ENCODE results near the gene SEMA4B. TPM values are rescaled to one million over a fixed set of nuclear protein-coding genes. Genes with fewer than 3 reads are reported as not detected.

Gene SEMA4B
- total and polyA plus RNA-seq, 2 donors (not counting 1 experiment from before 2014, with no cell fraction given) = 285 to 336 TPM

- Mint-ChIP-seq H3K27me3 (no peaks in the 10 kb centered on the region), H3K27ac (peak overlapping the region; percentile 97), H3K4me1 (peaks cover 82% of the 10 kb centered on the region), H3K4me3 (peak overlapping the region; percentile 87), H3K9me3 (ENCODE audit: insufficient read depth) (no peaks in the 10 kb centered on the region)
- Histone ChIP-seq H4K20me1 (ENCODE audit: control insufficient read depth, insufficient read depth, low read length, poor library complexity, severe bottlenecking) (no peaks in the 10 kb centered on the region), H3K36me3 (replicated peaks in 1 of 2; ENCODE audit: control extremely low read depth in 1 of 2, control insufficient read depth in 1 of 2, extremely low read depth in 1 of 2, insufficient read depth in 2 of 2, low read length in 1 of 2) (peaks cover 0 to 14% of the 10 kb centered on the region in 2 experiments), H2AFZ (ENCODE audit: insufficient read depth, low read depth, low read length, poor library complexity, severe bottlenecking) (no peak overlapping the region), H3K27me3 (replicated peaks in 1 of 4; ENCODE audit: control extremely low read depth in 1 of 4, control insufficient read depth in 3 of 4, insufficient read depth in 4 of 4, low read length in 3 of 4) (no peaks in the 10 kb centered on the region), H3K27ac (ENCODE audit: low read length in 2 of 2) (peak overlapping the region; percentile 88 to 91), H3K4me1 (ENCODE audit: control insufficient read depth in 2 of 2, insufficient read depth in 2 of 2, low read length in 2 of 2) (peaks cover 81 to 96% of the 10 kb centered on the region in 2 donors), H3K4me2 (replicated peaks; ENCODE audit: low read depth, low read length, poor library complexity, severe bottlenecking) (peak overlapping the region; percentile 83), H3K9ac (ENCODE audit: low read length) (peak overlapping the region; percentile 46), H3K4me3 (ENCODE audit: control extremely low read depth in 1 of 5, extremely low read depth in 1 of 5, insufficient read depth in 1 of 5, low read depth in 2 of 5, low read length in 4 of 5) (peak overlapping the region; percentile 45 to 58 (median 53)), H3K9me3 (ENCODE audit: control extremely low read depth in 1 of 3, control insufficient read depth in 2 of 3, insufficient read depth in 1 of 3, low read length in 2 of 3) (no peaks in the 10 kb centered on the region), H3K79me2 (ENCODE audit: control insufficient read depth, insufficient read depth, low read length) (peaks cover 63% of the 10 kb centered on the region)
- 4% methylated on average over 7 of the region's 7 CpGs for WGBS (ENCODE audit: insufficient coverage)
- TF ChIP-seq CTCF (IDR thresholded peaks at IDR 0.05) (no peak), EZH2 (IDR thresholded peaks at IDR 0.05; ENCODE audit: borderline replicate concordance, insufficient read depth, low read depth, low read length, poor library complexity, severe bottlenecking) (no peak)
- ChIA-PET CTCF (interaction anchor here (0.6 to 12.1 kb wide), 15 partner anchors 8 to 50 kb away, joined by 3 to 274 read pairs (median 5); partner anchors contain the start of genes CIB1, GDPGP1 and SEMA4B), POLR2A (interaction anchor here (0.5 to 6.2 kb wide), 13 partner anchors 8 to 961 kb away, joined by 3 to 163 read pairs (median 9); partner anchors contain the start of genes CIB1, GDPGP1, IQGAP1 and SEMA4B)
- peak; percentile 70 for ATAC-seq (ENCODE audit: low read depth)
- peak; percentile 90 for DNase-seq
- intact Hi-C loops (cut with micrococcal nuclease) = loop anchor here (1.0 to 5.0 kb wide), 7 partner anchors 8 to 740 kb away; partner anchors contain the start of genes GDPGP1, HDDC3, IQGAP1 and NGRN
Observed at GRCh38 chr15:90191794-90192509, 9.2 kb upstream of the SEMA4B start.
